ENCODE data around the gene ARPC5L. TPM values are rescaled to one million over a fixed set of nuclear protein-coding genes. Genes with fewer than 3 reads are reported as not detected.

ARPC5L gene
- total RNA-seq, 6 donors from 2014 or later, result 17.8 to 45.9 (median 34.4) TPM

GRCh38 chr9:124863371-124863871, 1.5 kb downstream of the ARPC5L start:
- ATAC-seq (ENCODE audit: low FRiP score in 2 of 2), result peak in 1 of 2 donors; percentile 52
- H3K36me3 ChIP-seq, result peaks cover 10 to 27% (median 16%) of the 10 kb centered on the region in 4 donors
- no peak for TF ChIP-seq CTCF (IDR thresholded peaks at IDR 0.05)
- TF ChIP-seq EP300 (IDR thresholded peaks at IDR 0.05), result peak in 2 of 4 donors; percentile 42 to 52
- TF ChIP-seq POLR2A (IDR thresholded peaks at IDR 0.05), result peak in 1 of 4 donors; percentile 49
- peak in 1 of 2 donors; percentile 65 for TF ChIP-seq POLR2AphosphoS5 (IDR thresholded peaks at IDR 0.05)
- H3K27ac ChIP-seq, result peak overlapping the region; percentile 92 to 95 (median 94)
- peak in 1 of 2 donors; percentile 69 for DNase-seq
- no peaks in the 10 kb centered on the region for H3K9me3 ChIP-seq
- no peaks in the 10 kb centered on the region for H3K27me3 ChIP-seq
- peak overlapping the region in 1 of 4 donors; percentile 92 for H3K4me3 ChIP-seq
- peaks cover 36 to 57% (median 44%) of the 10 kb centered on the region in 4 donors for H3K4me1 ChIP-seq
- WGBS, 2 donors, result 43 to 45% methylated on average over 7 of the region's 7 CpGs

- TF ChIP-seq EP300 (IDR thresholded peaks at IDR 0.05), result no peak
- peak in 1 of 6 experiments; percentile 5 for TF ChIP-seq CTCF (IDR thresholded peaks at IDR 0.05)
- peak; percentile 93 to 94 for TF ChIP-seq POLR2AphosphoS5 (IDR thresholded peaks at IDR 0.05)
- TF ChIP-seq POLR2A (IDR thresholded peaks at IDR 0.05), result peak; percentile 25 to 96 (median 90)
- Histone ChIP-seq H3K36me3 (peaks cover 0 to 8% (median 7%) of the 10 kb centered on the region in 4 donors), H3K4me3 (peak overlapping the region; percentile 84 to 91 (median 86)), H3K4me1 (peaks cover 44 to 55% (median 50%) of the 10 kb centered on the region in 4 donors), H3K9me3 (no peaks in the 10 kb centered on the region), H3K27ac (peak overlapping the region; percentile 88 to 98 (median 96)), H3K27me3 (no peaks in the 10 kb centered on the region)
- 0% methylated on average over 46 to 60 of the region's 101 CpGs for WGBS, 2 donors
- ATAC-seq (ENCODE audit: low FRiP score in 2 of 2), result peak; percentile 91 to 98
- DNase-seq, result peak; percentile 87 to 98
Measured at GRCh38 chr9:124868511-124869465, 6.9 kb downstream of the ARPC5L start.

GRCh38 chr9:124869466-124869985, 7.6 kb downstream of the ARPC5L start:
- 0 to 1% methylated on average over 15 to 41 of the region's 41 CpGs for WGBS, 2 donors
- peak; percentile 2 to 55 for ATAC-seq (ENCODE audit: low FRiP score in 2 of 2)

More at GRCh38 chr9:124869466-124869985, 7.6 kb downstream of the ARPC5L start:
- Histone ChIP-seq H3K36me3 (peaks cover 0 to 16% (median 13%) of the 10 kb centered on the region in 4 donors), H3K9me3 (no peaks in the 10 kb centered on the region), H3K27ac (peak overlapping the region; percentile 88 to 98 (median 96)), H3K4me3 (peak overlapping the region; percentile 78 to 91 (median 86)), H3K27me3 (no peaks in the 10 kb centered on the region), H3K4me1 (peaks cover 48 to 58% (median 54%) of the 10 kb centered on the region in 4 donors)
- peak in 1 of 6 experiments; percentile 12 for TF ChIP-seq CTCF (IDR thresholded peaks at IDR 0.05)
- no peak for TF ChIP-seq POLR2A (IDR thresholded peaks at IDR 0.05)
- DNase-seq, result peak in 1 of 2 donors; percentile 88

Data from upper lobe of left lung (tissue), 6 donors.